Endodermal cell (in vitro differentiated cells): Measurements from ENCODE around the gene ZBTB47. TPM values are rescaled to one million over a fixed set of nuclear protein-coding genes. Genes with fewer than 3 reads are reported as not detected.

Experiments
- DNase-seq: peaks from one replicate; pipeline ENCODE4 v3.0.0-alpha.2; 2017
- H3K27ac ChIP-seq: 2 replicates; pipeline ENCODE4 v1.5.1; 2013; ENCODE audit warnings: mild to moderate bottlenecking, low read depth, low read length, moderate library complexity
- H3K27me3 ChIP-seq: 2 replicates; pipeline ENCODE4 v1.6.1; 2013; ENCODE audit warnings: mild to moderate bottlenecking, low read length, moderate library complexity; ENCODE audit not compliant: insufficient read depth, control insufficient read depth, poor library complexity, severe bottlenecking
- H3K36me3 ChIP-seq: 2 replicates; pipeline ENCODE4 v1.7.0; 2013; ENCODE audit warnings: mild to moderate bottlenecking, low read length, moderate library complexity; ENCODE audit not compliant: control insufficient read depth, insufficient read depth
- H3K4me1 ChIP-seq: one replicate; pipeline ENCODE4 v1.7.0; 2013; ENCODE audit warnings: low read length; ENCODE audit not compliant: control insufficient read depth, insufficient read depth
- H3K4me3 ChIP-seq: 2 replicates; pipeline ENCODE4 v1.5.1; 2013; ENCODE audit warnings: mild to moderate bottlenecking, low read length, moderate library complexity
- H3K9ac ChIP-seq: 2 replicates; pipeline ENCODE4 v1.6.1; 2013; ENCODE audit warnings: mild to moderate bottlenecking, low read length, moderate library complexity; ENCODE audit not compliant: poor library complexity, severe bottlenecking; ENCODE audit errors: extremely low read depth
- H3K9me3 ChIP-seq: 2 replicates; pipeline ENCODE4 v1.6.1; 2013; ENCODE audit warnings: mild to moderate bottlenecking, low read length, moderate library complexity; ENCODE audit not compliant: control insufficient read depth
- H3K27ac Mint-ChIP-seq: 2 replicates; pipeline ENCODE4 v1.8.0; 2020; ENCODE audit warnings: mixed read lengths
- H3K27me3 Mint-ChIP-seq: 2 replicates; pipeline ENCODE4 v1.8.0; 2021; ENCODE audit warnings: mild to moderate bottlenecking, mixed read lengths; ENCODE audit not compliant: insufficient read depth
- H3K36me3 Mint-ChIP-seq: 2 replicates; pipeline ENCODE4 v1.8.0; 2020; ENCODE audit warnings: low read depth, mixed read lengths
- H3K4me1 Mint-ChIP-seq: 2 replicates; pipeline ENCODE4 v1.8.0; 2020; ENCODE audit warnings: mixed read lengths
- H3K4me3 Mint-ChIP-seq: 2 replicates; pipeline ENCODE4 v1.8.0; 2020; ENCODE audit warnings: mild to moderate bottlenecking, moderate library complexity, mixed read lengths
- H3K9me3 Mint-ChIP-seq: 2 replicates; pipeline ENCODE4 v1.8.0; 2020; ENCODE audit warnings: mild to moderate bottlenecking, mixed read lengths
- WGBS, 2 experiments: methylation state at CpG; one replicate each; pipeline versions ENCODE4 v1.1.5 to v1.1.7; 2013; ENCODE audit warnings: missing lambda C conversion rate in 2 of 2, mixed read lengths in 1 of 2; ENCODE audit not compliant: insufficient coverage in 1 of 2, insufficient read length in 1 of 2; 5-methylcytosine and 5-hydroxymethylcytosine counted together
- total RNA-seq, 2 donors: library from RNA; stranded (reverse); fragmentation: NEBNext Ultra II Directional in 1 of 2; extraction: Animal tissue kit (Norgen Biotek cat#: 25700) in 1 of 2; gene quantifications; 2 replicates in 1 of 2; 3 replicates in 1 of 2; pipeline ENCODE4 v1.2.1, GENCODE V29; 2021
- TF ChIP-seq, protein P1 (sequence below): fragments of 200-600 bp; sonication (generic); conservative IDR thresholded peaks from 2 replicates; pipeline ENCODE4 v1.5.0; 2021; ENCODE audit warnings: antibody characterized with exemption, mild to moderate bottlenecking

The ZBTB47 gene
- total RNA-seq, 2 donors from 2014 or later: 4.6 to 7.2 TPM

DNA sequence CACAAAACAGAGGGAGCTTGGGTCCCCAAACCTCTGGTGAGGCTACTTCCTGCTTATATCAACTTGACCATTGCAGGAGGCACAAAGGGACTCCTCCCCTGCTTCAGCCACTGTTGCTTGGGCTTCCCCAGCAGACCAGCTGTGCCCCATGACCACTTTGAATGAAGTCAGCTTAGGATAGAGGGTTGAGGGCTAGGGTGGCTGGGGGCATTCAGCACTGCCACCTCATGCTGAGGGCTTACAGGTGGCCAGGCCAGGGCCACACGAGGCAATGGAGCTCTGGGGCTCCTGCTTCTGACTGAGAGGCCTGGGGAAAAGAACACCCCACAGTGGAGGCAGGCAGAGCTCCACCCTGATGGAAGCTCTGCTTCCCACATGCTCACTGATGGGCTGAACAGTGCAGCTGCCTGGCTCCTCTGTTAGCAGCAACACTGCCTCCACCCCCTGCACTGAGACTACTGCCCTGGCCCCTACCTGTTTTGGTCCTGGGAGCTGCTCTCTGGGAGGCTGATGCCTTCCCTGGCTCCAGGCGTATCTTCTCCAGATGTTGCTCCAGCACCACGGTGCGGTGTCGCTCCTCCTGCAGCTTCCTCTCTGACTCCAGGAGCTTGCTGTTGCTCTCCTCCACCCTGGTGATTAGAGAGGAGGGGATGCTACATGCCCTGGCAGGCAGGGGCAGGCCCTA, 59.3 kb downstream of the ZBTB47 start:
- no peak overlapping the region for H3K4me3 Mint-ChIP-seq
- no peak for DNase-seq
- no peak overlapping the region for H3K9ac ChIP-seq
- no peaks in the 10 kb centered on the region for H3K4me1 ChIP-seq
- WGBS, 2 experiments: 71 to 86% methylated on average over 1 to 5 of the region's 5 CpGs
- no peaks in the 10 kb centered on the region for H3K27me3 Mint-ChIP-seq
- no peak overlapping the region for H3K27ac ChIP-seq
- H3K36me3 ChIP-seq: no peaks in the 10 kb centered on the region
- no peaks in the 10 kb centered on the region for H3K9me3 ChIP-seq
- H3K27me3 ChIP-seq: no peaks in the 10 kb centered on the region
- no peak overlapping the region for H3K27ac Mint-ChIP-seq
- H3K4me3 ChIP-seq: no peak overlapping the region
- peaks cover 3% of the 10 kb centered on the region for H3K4me1 Mint-ChIP-seq
- H3K36me3 Mint-ChIP-seq: no peaks in the 10 kb centered on the region
- TF ChIP-seq, protein P1, sequence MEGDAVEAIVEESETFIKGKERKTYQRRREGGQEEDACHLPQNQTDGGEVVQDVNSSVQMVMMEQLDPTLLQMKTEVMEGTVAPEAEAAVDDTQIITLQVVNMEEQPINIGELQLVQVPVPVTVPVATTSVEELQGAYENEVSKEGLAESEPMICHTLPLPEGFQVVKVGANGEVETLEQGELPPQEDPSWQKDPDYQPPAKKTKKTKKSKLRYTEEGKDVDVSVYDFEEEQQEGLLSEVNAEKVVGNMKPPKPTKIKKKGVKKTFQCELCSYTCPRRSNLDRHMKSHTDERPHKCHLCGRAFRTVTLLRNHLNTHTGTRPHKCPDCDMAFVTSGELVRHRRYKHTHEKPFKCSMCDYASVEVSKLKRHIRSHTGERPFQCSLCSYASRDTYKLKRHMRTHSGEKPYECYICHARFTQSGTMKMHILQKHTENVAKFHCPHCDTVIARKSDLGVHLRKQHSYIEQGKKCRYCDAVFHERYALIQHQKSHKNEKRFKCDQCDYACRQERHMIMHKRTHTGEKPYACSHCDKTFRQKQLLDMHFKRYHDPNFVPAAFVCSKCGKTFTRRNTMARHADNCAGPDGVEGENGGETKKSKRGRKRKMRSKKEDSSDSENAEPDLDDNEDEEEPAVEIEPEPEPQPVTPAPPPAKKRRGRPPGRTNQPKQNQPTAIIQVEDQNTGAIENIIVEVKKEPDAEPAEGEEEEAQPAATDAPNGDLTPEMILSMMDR: no peak
- H3K9me3 Mint-ChIP-seq: no peaks in the 10 kb centered on the region

DNA sequence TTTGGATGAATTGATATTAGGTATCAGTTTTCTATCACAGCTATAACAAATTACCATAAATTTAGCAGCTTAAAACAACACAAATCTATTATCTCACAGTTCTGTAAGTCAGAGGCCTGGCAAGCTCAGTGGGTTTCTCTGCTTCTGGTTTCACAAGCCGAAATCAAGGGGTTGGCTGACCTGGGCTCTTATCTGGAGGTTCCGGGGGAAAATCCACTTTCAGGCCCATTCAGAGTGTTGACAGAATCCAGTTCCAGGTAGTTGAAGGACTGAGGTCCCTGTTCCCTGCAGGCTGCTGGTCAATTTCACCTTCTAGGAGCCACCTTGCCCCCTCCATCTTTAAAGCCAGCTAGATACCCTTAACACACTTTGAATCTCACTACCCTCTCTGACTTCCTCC, 60.2 kb downstream of the ZBTB47 start:
- TF ChIP-seq, protein P1: no peak
- Mint-ChIP-seq H3K36me3 (no peaks in the 10 kb centered on the region), H3K4me3 (no peak overlapping the region), H3K27me3 (no peaks in the 10 kb centered on the region), H3K4me1 (peaks cover 3% of the 10 kb centered on the region), H3K27ac (no peak overlapping the region), H3K9me3 (no peaks in the 10 kb centered on the region)
- Histone ChIP-seq H3K9ac (no peak overlapping the region), H3K9me3 (no peaks in the 10 kb centered on the region), H3K36me3 (no peaks in the 10 kb centered on the region), H3K4me3 (no peak overlapping the region), H3K27me3 (no peaks in the 10 kb centered on the region), H3K4me1 (no peaks in the 10 kb centered on the region), H3K27ac (no peak overlapping the region)
- no peak for DNase-seq
- WGBS, 2 experiments: 78 to 89% methylated on average over 2 of the region's 2 CpGs

- TF ChIP-seq, protein P1: no peak
- no peak overlapping the region for H3K4me3 ChIP-seq
- H3K36me3 ChIP-seq: no peaks in the 10 kb centered on the region
- Mint-ChIP-seq H3K27me3 (no peaks in the 10 kb centered on the region), H3K4me3 (no peak overlapping the region), H3K9me3 (no peaks in the 10 kb centered on the region), H3K36me3 (no peaks in the 10 kb centered on the region), H3K27ac (no peak overlapping the region), H3K4me1 (peaks cover 8% of the 10 kb centered on the region)
- H3K27me3 ChIP-seq: no peaks in the 10 kb centered on the region
- no peaks in the 10 kb centered on the region for H3K9me3 ChIP-seq
- H3K4me1 ChIP-seq: no peaks in the 10 kb centered on the region
- DNase-seq: no peak
- no peak overlapping the region for H3K27ac ChIP-seq
- H3K9ac ChIP-seq: no peak overlapping the region
- WGBS, 2 experiments: 85 to 89% methylated on average over 3 to 4 of the region's 4 CpGs
Measured at GRCh38 chr3:42714171-42714852, 60.8 kb downstream of the ZBTB47 start.

Other genes starting within 250 kb of the ZBTB47 start
- not detected for gene LYZL4, start 243.1 kb upstream of the ZBTB47 start, total RNA-seq
- gene VIPR1, start 151.1 kb upstream of the ZBTB47 start, total RNA-seq: 10 to 100 TPM; 12.9 to 14.7 TPM
- 10 to 100 TPM; 35.2 to 38.4 TPM for gene SEC22C, start 71.7 kb upstream of the ZBTB47 start, total RNA-seq
- 10 to 100 TPM; 37.8 to 44.8 TPM for gene SS18L2, start 62.8 kb upstream of the ZBTB47 start, total RNA-seq
- 100 to 1,000 TPM; 101 to 116 TPM for gene NKTR, start 53.0 kb upstream of the ZBTB47 start, total RNA-seq
- gene KLHL40, start 31.8 kb downstream of the ZBTB47 start, total RNA-seq: not detected
- not detected for gene HHATL, start 49.1 kb downstream of the ZBTB47 start, total RNA-seq
- 1 to 10 TPM in 1 of 2 donors, under 1 TPM in 1; 0.64 to 1.1 TPM for gene CCDC13, start 119.6 kb downstream of the ZBTB47 start, total RNA-seq
- gene HIGD1A, start 150.8 kb downstream of the ZBTB47 start, total RNA-seq: 100 to 1,000 TPM; 116 to 121 TPM
- gene ACKR2, start 155.7 kb downstream of the ZBTB47 start, total RNA-seq: 1 to 10 TPM; 1.1 TPM
- not detected for gene CYP8B1, start 222.2 kb downstream of the ZBTB47 start, total RNA-seq